GM04503 (cell line): Measurements from ENCODE around the gene VCX2.
"Not testable (repeated sequence)": the region's sequence is repeated elsewhere in the genome, so short reads cannot be mapped to it uniquely, and the experiment has no call there.

Experiments used
- DNase-seq: peaks from one replicate; pipeline ENCODE4 v3.0.0-alpha.2; 2012; ENCODE audit warnings: low read depth

The VCX2 gene

GRCh38 chrX:8121391-8121790, 49.7 kb downstream of the VCX2 start:
- not testable (repeated sequence) for DNase-seq
